ENCODE measurements around the gene RELCH. TPM values are rescaled to one million over a fixed set of nuclear protein-coding genes. Genes with fewer than 3 reads are reported as not detected.
A peak's percentile ranks its signal among the peaks of the same experiment; 100 is the strongest.

Gene RELCH
- total RNA-seq: 27.2 to 33.6 TPM (median 33.0 TPM) in 3 replicates

- peak; percentile 91 to 92 for DNase-seq (ENCODE audit: low spot score in 2 of 2, unreplicated experiment in 2 of 2)
- Mint-ChIP-seq H3K4me3 (peak within 1 kb of the TSS; percentile 100), H3K9me3 (peaks cover 2% of the 10 kb centered on the region), H3K36me3 (peaks cover 5% of the 10 kb centered on the region), H3K27ac (peak within 1 kb of the TSS; percentile 99), H3K4me1 (peaks cover 43% of the 10 kb centered on the region), H3K27me3 (ENCODE audit: low read depth) (no peaks in the 10 kb centered on the region)
- TF ChIP-seq CTCF (IDR thresholded peaks at IDR 0.05; ENCODE audit: unreplicated experiment): no peak
Measured at GRCh38 chr18:62186774-62187542, at the start of gene RELCH, which contains the start of gene PIGN. RELCH (plus strand) TSS chr18:62187255; CDS start chr18:62187506, 251 bp downstream. PIGN (minus strand) TSS chr18:62187056; CDS start chr18:62161353, 25,703 bp downstream.

GRCh38 chr18:62138461-62139235, 48.4 kb upstream of the RELCH start:
- no peaks in the 10 kb centered on the region for H3K9me3 Mint-ChIP-seq
- no peak for TF ChIP-seq CTCF (IDR thresholded peaks at IDR 0.05; ENCODE audit: unreplicated experiment)
- peaks cover 19% of the 10 kb centered on the region for H3K36me3 Mint-ChIP-seq
- H3K27me3 Mint-ChIP-seq (ENCODE audit: low read depth): no peaks in the 10 kb centered on the region
- H3K4me1 Mint-ChIP-seq: no peaks in the 10 kb centered on the region
- no peak for DNase-seq (ENCODE audit: low spot score in 2 of 2, unreplicated experiment in 2 of 2)
- H3K27ac Mint-ChIP-seq: no peak overlapping the region
- H3K4me3 Mint-ChIP-seq: no peak overlapping the region

- Mint-ChIP-seq H3K27ac (no peak overlapping the region), H3K36me3 (peaks cover 22% of the 10 kb centered on the region), H3K27me3 (ENCODE audit: low read depth) (no peaks in the 10 kb centered on the region), H3K4me3 (no peak overlapping the region), H3K9me3 (no peaks in the 10 kb centered on the region), H3K4me1 (no peaks in the 10 kb centered on the region)
- no peak for TF ChIP-seq CTCF (IDR thresholded peaks at IDR 0.05; ENCODE audit: unreplicated experiment)
- no peak for DNase-seq (ENCODE audit: low spot score in 2 of 2, unreplicated experiment in 2 of 2)
Measured at GRCh38 chr18:62140259-62140658, 46.8 kb upstream of the RELCH start.

GRCh38 chr18:62144338-62144737, 42.7 kb upstream of the RELCH start:
- no peaks in the 10 kb centered on the region for H3K9me3 Mint-ChIP-seq
- H3K27me3 Mint-ChIP-seq (ENCODE audit: low read depth): no peaks in the 10 kb centered on the region
- H3K4me3 Mint-ChIP-seq: no peak overlapping the region
- H3K4me1 Mint-ChIP-seq: no peaks in the 10 kb centered on the region
- no peak for TF ChIP-seq CTCF (IDR thresholded peaks at IDR 0.05; ENCODE audit: unreplicated experiment)
- H3K36me3 Mint-ChIP-seq: peaks cover 12% of the 10 kb centered on the region
- DNase-seq (ENCODE audit: low spot score in 2 of 2, unreplicated experiment in 2 of 2): no peak
- H3K27ac Mint-ChIP-seq: no peak overlapping the region

- DNase-seq (ENCODE audit: low spot score in 2 of 2, unreplicated experiment in 2 of 2): no peak
- H3K36me3 Mint-ChIP-seq: peaks cover 7% of the 10 kb centered on the region
Measured at GRCh38 chr18:62151068-62151771, 35.8 kb upstream of the RELCH start.

More at GRCh38 chr18:62151068-62151771, 35.8 kb upstream of the RELCH start:
- Mint-ChIP-seq H3K9me3 (no peaks in the 10 kb centered on the region), H3K4me1 (no peaks in the 10 kb centered on the region), H3K4me3 (no peak overlapping the region), H3K27me3 (ENCODE audit: low read depth) (no peaks in the 10 kb centered on the region), H3K27ac (no peak overlapping the region)
- TF ChIP-seq CTCF (IDR thresholded peaks at IDR 0.05; ENCODE audit: unreplicated experiment): no peak
